ENCODE measurements around the gene POU3F3.

Gene POU3F3

DNA sequence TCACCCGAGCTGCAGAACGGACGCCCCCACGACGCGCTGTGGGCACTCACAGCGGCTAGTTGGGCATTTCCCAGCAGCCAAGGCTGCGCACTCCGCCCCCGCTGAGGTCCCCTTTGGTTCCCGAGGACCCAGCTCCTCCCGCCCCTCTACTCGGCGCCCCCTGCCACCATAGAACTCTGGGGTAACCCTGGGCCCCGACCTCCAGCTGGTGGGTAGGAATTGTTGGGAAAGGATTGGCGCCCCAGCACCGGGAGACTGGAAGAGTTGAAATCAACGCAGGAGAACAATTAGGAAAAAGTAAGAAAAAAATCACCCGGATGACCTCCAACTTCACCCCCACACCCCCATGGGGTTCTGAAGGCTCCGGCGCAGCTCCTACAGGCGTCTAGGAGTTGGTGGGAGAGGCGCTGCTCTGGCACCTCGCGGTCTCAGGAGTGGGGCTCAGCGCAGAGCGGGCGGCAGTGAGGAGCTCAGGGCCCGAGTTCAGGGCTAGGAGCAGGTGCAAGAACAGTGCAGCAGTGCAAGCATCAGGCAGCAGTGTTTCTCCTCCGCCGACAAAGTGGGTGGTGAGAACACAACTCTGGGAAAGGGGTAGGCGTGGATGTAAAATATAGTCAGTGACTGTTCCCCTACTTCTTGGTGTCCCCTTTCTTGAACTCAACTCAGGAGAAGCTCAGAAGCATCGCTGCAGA is 14.0 kb downstream of the POU3F3 start:
- H3K4me1 ChIP-seq (ENCODE audit: control insufficient read depth, insufficient read depth, low read length) = peaks cover 4% of the 10 kb centered on the region; the same call in 1 of the 2 replicates
- no peak overlapping the region for H3K4me3 ChIP-seq (ENCODE audit: low read depth, low read length)
- ChIA-PET CTCF (no interaction called here), POLR2A (no interaction called here)
- TF ChIP-seq, protein P1, sequence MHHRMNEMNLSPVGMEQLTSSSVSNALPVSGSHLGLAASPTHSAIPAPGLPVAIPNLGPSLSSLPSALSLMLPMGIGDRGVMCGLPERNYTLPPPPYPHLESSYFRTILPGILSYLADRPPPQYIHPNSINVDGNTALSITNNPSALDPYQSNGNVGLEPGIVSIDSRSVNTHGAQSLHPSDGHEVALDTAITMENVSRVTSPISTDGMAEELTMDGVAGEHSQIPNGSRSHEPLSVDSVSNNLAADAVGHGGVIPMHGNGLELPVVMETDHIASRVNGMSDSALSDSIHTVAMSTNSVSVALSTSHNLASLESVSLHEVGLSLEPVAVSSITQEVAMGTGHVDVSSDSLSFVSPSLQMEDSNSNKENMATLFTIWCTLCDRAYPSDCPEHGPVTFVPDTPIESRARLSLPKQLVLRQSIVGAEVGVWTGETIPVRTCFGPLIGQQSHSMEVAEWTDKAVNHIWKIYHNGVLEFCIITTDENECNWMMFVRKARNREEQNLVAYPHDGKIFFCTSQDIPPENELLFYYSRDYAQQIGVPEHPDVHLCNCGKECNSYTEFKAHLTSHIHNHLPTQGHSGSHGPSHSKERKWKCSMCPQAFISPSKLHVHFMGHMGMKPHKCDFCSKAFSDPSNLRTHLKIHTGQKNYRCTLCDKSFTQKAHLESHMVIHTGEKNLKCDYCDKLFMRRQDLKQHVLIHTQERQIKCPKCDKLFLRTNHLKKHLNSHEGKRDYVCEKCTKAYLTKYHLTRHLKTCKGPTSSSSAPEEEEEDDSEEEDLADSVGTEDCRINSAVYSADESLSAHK (tag by site-specific recombination; IDR thresholded peaks at IDR 0.05) = no peak
- TF ChIP-seq TRIM28 (IDR thresholded peaks at IDR 0.05; ENCODE audit: borderline replicate concordance, low read length) (no peak), BCL11B (tag by site-specific recombination; IDR thresholded peaks at IDR 0.05; ENCODE audit: low read depth) (no peak), ZNF248 (tag by site-specific recombination; IDR thresholded peaks at IDR 0.05) (no peak)
- H3K27ac ChIP-seq (ENCODE audit: extremely low read depth, low read depth, low read length) = no peak overlapping the region
- no peaks in the 10 kb centered on the region for H3K9me3 ChIP-seq (ENCODE audit: control insufficient read depth, insufficient read depth, low read depth, low read length)
- H3K36me3 ChIP-seq (ENCODE audit: control insufficient read depth in 2 of 2, insufficient read depth in 1 of 2, low read length in 2 of 2) = no peaks in the 10 kb centered on the region

DNA sequence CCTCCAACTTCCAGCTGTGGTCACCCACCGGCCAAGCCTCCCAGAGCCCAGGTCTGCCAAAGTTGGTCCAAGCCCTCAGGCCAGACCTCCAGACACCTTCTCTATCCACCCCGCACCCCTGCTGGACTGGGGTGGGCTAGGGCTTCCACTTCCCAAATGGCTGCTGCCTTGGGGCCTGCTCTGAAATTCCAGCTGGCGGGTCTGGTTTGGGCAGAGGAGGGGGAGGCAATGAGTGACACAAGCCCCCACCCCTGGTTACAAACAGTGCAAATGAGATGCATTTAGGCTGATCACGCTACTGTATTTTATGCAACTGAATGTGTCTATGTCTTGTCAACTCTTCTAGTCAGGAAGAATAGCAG is 14.6 kb downstream of the POU3F3 start:
- Histone ChIP-seq H3K36me3 (ENCODE audit: control insufficient read depth in 2 of 2, insufficient read depth in 1 of 2, low read length in 2 of 2) (no peaks in the 10 kb centered on the region), H3K9me3 (ENCODE audit: control insufficient read depth, insufficient read depth, low read depth, low read length) (no peaks in the 10 kb centered on the region), H3K4me3 (ENCODE audit: low read depth, low read length) (no peak overlapping the region), H3K27ac (ENCODE audit: extremely low read depth, low read depth, low read length) (no peak overlapping the region), H3K4me1 (ENCODE audit: control insufficient read depth, insufficient read depth, low read length) (peaks cover 4% of the 10 kb centered on the region; the same call in 1 of the 2 replicates)
- TF ChIP-seq, protein P2, sequence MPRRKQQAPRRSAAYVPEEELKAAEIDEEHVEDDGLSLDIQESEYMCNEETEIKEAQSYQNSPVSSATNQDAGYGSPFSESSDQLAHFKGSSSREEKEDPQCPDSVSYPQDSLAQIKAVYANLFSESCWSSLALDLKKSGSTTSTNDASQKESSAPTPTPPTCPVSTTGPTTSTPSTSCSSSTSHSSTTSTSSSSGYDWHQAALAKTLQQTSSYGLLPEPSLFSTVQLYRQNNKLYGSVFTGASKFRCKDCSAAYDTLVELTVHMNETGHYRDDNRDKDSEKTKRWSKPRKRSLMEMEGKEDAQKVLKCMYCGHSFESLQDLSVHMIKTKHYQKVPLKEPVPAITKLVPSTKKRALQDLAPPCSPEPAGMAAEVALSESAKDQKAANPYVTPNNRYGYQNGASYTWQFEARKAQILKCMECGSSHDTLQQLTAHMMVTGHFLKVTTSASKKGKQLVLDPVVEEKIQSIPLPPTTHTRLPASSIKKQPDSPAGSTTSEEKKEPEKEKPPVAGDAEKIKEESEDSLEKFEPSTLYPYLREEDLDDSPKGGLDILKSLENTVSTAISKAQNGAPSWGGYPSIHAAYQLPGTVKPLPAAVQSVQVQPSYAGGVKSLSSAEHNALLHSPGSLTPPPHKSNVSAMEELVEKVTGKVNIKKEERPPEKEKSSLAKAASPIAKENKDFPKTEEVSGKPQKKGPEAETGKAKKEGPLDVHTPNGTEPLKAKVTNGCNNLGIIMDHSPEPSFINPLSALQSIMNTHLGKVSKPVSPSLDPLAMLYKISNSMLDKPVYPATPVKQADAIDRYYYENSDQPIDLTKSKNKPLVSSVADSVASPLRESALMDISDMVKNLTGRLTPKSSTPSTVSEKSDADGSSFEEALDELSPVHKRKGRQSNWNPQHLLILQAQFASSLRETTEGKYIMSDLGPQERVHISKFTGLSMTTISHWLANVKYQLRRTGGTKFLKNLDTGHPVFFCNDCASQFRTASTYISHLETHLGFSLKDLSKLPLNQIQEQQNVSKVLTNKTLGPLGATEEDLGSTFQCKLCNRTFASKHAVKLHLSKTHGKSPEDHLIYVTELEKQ (tag by site-specific recombination; IDR thresholded peaks at IDR 0.05; ENCODE audit: borderline replicate concordance) = no peak
- ChIA-PET CTCF (no interaction called here), POLR2A (no interaction called here)

DNA sequence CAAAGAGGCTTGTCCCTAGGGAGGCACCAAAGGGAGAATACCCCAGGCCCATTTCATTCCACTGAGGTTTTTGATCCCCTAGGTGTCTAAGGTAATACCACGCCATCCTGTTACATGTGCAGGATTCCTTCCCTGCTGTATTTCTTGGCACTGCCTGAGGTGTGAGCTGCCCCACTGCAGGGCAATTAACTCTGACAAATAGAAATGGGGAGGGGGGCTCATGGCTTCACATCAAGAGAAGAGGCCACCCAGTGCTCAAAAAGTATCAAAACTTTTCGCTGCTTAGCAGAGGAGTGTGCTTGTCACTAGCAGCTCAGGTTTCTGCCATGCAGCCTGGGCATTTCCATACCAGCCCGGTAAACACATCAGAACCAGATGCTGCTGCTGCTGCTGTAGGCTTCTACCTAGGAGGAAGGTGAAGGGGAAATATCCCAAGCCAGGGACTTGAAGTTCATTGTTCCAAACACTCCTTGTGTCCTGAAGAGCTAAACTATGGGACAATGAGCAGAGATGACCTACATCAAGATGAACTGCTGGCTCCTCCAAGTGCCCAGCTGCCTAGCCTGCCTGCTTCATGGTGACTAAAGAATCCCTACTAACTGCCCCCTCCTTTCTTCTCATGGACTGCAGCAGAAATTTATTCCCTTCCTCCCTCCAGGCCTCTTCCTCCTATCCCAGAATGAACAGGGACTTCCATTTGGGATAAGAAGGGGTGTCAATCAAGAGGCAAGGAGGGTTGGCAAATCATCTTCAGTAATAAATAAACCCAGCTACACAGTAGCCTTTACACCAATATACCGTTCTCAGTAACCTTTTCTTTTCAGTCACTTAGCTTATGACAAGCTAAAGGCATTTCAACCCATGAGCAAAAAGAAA is 16.4 kb downstream of the POU3F3 start:
- Histone ChIP-seq H3K27ac (ENCODE audit: extremely low read depth, low read depth, low read length) (no peak overlapping the region), H3K9me3 (ENCODE audit: control insufficient read depth, insufficient read depth, low read depth, low read length) (no peaks in the 10 kb centered on the region), H3K4me1 (ENCODE audit: control insufficient read depth, insufficient read depth, low read length) (peaks cover 4% of the 10 kb centered on the region; the same call in 1 of the 2 replicates), H3K4me3 (ENCODE audit: low read depth, low read length) (no peak overlapping the region), H3K36me3 (ENCODE audit: control insufficient read depth in 2 of 2, insufficient read depth in 1 of 2, low read length in 2 of 2) (no peaks in the 10 kb centered on the region)
- ChIA-PET CTCF (interaction anchor here (2.0 kb wide), 1 partner anchor 21 kb away, joined by 10 read pairs; no protein-coding TSS in a partner anchor), POLR2A (no interaction called here)
- TF ChIP-seq, protein P3, sequence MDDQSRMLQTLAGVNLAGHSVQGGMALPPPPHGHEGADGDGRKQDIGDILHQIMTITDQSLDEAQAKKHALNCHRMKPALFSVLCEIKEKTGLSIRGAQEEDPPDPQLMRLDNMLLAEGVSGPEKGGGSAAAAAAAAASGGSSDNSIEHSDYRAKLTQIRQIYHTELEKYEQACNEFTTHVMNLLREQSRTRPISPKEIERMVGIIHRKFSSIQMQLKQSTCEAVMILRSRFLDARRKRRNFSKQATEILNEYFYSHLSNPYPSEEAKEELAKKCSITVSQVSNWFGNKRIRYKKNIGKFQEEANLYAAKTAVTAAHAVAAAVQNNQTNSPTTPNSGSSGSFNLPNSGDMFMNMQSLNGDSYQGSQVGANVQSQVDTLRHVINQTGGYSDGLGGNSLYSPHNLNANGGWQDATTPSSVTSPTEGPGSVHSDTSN (CRISPR knock-in tag; IDR thresholded peaks at IDR 0.05) = no peak
- TF ChIP-seq, protein P4, sequence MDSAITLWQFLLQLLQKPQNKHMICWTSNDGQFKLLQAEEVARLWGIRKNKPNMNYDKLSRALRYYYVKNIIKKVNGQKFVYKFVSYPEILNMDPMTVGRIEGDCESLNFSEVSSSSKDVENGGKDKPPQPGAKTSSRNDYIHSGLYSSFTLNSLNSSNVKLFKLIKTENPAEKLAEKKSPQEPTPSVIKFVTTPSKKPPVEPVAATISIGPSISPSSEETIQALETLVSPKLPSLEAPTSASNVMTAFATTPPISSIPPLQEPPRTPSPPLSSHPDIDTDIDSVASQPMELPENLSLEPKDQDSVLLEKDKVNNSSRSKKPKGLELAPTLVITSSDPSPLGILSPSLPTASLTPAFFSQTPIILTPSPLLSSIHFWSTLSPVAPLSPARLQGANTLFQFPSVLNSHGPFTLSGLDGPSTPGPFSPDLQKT (IDR thresholded peaks at IDR 0.05; ENCODE audit: borderline replicate concordance, low read depth, low read length) = no peak
- no peak for TF ChIP-seq ZNF394 (tag by site-specific recombination; IDR thresholded peaks at IDR 0.05; ENCODE audit: borderline replicate concordance)
- TF ChIP-seq ZNF549 (tag by site-specific recombination; IDR thresholded peaks at IDR 0.05) = no peak

Data from HEK293 (cell line).